ENCODE measurements around the gene CUX1.
"Not testable (repeated sequence)": the region's sequence is repeated elsewhere in the genome, so short reads cannot be mapped to it uniquely, and the experiment has no call there.

Gene CUX1

GRCh38 chr7:102008535-102009262, 191.3 kb downstream of the CUX1 start:
- DNase-seq (ENCODE audit: low read depth), result no peak

- DNase-seq (ENCODE audit: low read depth), result no peak
These were observed 192.2 kb downstream of the CUX1 start for GRCh38 chr7:102009628-102010027.

- not testable (repeated sequence) for DNase-seq (ENCODE audit: low read depth)
These were observed 194.8 kb downstream of the CUX1 start for GRCh38 chr7:102012112-102012830.

- DNase-seq (ENCODE audit: low read depth), result no peak
These were observed 195.6 kb downstream of the CUX1 start for GRCh38 chr7:102012941-102013461.

GRCh38 chr7:102018876-102019275, 201.4 kb downstream of the CUX1 start:
- no peak for DNase-seq (ENCODE audit: low read depth)

- no peak for DNase-seq (ENCODE audit: low read depth)
These were observed 202.0 kb downstream of the CUX1 start for GRCh38 chr7:102019461-102019860.

- DNase-seq (ENCODE audit: low read depth), result no peak
These were observed 204.6 kb downstream of the CUX1 start for GRCh38 chr7:102021841-102022618.

- no peak for DNase-seq (ENCODE audit: low read depth)
These were observed 206.8 kb downstream of the CUX1 start for GRCh38 chr7:102024005-102024768.

GRCh38 chr7:102024769-102025391, 207.5 kb downstream of the CUX1 start:
- no peak for DNase-seq (ENCODE audit: low read depth)

- DNase-seq (ENCODE audit: low read depth), result not testable (repeated sequence)
These were observed 208.4 kb downstream of the CUX1 start for GRCh38 chr7:102025777-102026176.

GRCh38 chr7:102028206-102028826, 210.9 kb downstream of the CUX1 start:
- no peak for DNase-seq (ENCODE audit: low read depth)

- DNase-seq (ENCODE audit: low read depth), result no peak
These were observed 212.2 kb downstream of the CUX1 start for GRCh38 chr7:102029616-102030015.

- DNase-seq (ENCODE audit: low read depth), result no peak
These were observed 213.3 kb downstream of the CUX1 start for GRCh38 chr7:102030696-102031095.

- no peak for DNase-seq (ENCODE audit: low read depth)
These were observed 219.5 kb downstream of the CUX1 start for GRCh38 chr7:102036958-102037357.

- no peak for DNase-seq (ENCODE audit: low read depth)
These were observed 222.3 kb downstream of the CUX1 start for GRCh38 chr7:102039706-102040105.

- DNase-seq (ENCODE audit: low read depth), result no peak
These were observed 223.1 kb downstream of the CUX1 start for GRCh38 chr7:102040569-102040968.

- DNase-seq (ENCODE audit: low read depth), result no peak
These were observed 224.7 kb downstream of the CUX1 start for GRCh38 chr7:102042016-102042656.

GRCh38 chr7:102042796-102043195, 225.4 kb downstream of the CUX1 start:
- DNase-seq (ENCODE audit: low read depth), result not testable (repeated sequence)

GRCh38 chr7:102044641-102044983, 227.2 kb downstream of the CUX1 start:
- no peak for DNase-seq (ENCODE audit: low read depth)

GRCh38 chr7:102044984-102045673, 227.7 kb downstream of the CUX1 start:
- DNase-seq (ENCODE audit: low read depth), result peak; percentile 81
